Lung (tissue), 12 donors: Measurements from ENCODE around the gene NPM3. TPM values are rescaled to one million over a fixed set of nuclear protein-coding genes. Genes with fewer than 3 reads are reported as not detected.

Experiments
- ATAC-seq: fragments of 200-7000 bp; cut with Tn5 transposase; one replicate; pipeline ENCODE4 v1.9.1; 2020; ENCODE audit warnings: moderate number of reproducible peaks; ENCODE audit not compliant: insufficient read depth, low FRiP score
- DNase-seq, 3 donors: peaks; one replicate each; pipeline ENCODE4 v3.0.0-alpha.2; 2013 to 2017
- H3K27ac ChIP-seq, 2 donors: one replicate each; pipeline ENCODE4 v1.5.1; 2013; ENCODE audit warnings: mild to moderate bottlenecking in 2 of 2, moderate library complexity in 2 of 2, control low read depth in 1 of 2, inconsistent platforms in 1 of 2, low read depth in 1 of 2, low read length in 1 of 2
- H3K27me3 ChIP-seq, 3 donors: one replicate each; pipeline ENCODE4 v1.5.1; 2013; ENCODE audit warnings: low read length in 2 of 3; ENCODE audit not compliant: control insufficient read depth in 3 of 3, insufficient read depth in 3 of 3
- H3K36me3 ChIP-seq, 4 donors: one replicate each; pipeline ENCODE4 v1.5.1; 2013; ENCODE audit warnings: low read length in 4 of 4, mild to moderate bottlenecking in 1 of 4, moderate library complexity in 1 of 4; ENCODE audit not compliant: control insufficient read depth in 4 of 4, insufficient read depth in 4 of 4
- H3K4me1 ChIP-seq, 5 donors: one replicate each; pipeline ENCODE4 v1.5.1; 2013; ENCODE audit warnings: low read length in 5 of 5, mild to moderate bottlenecking in 2 of 5, moderate library complexity in 1 of 5; ENCODE audit not compliant: control insufficient read depth in 5 of 5, insufficient read depth in 5 of 5
- H3K4me3 ChIP-seq: one replicate; pipeline ENCODE4 v1.5.1; 2013; ENCODE audit warnings: mild to moderate bottlenecking, control low read depth, moderate library complexity
- H3K9ac ChIP-seq, 2 donors: one replicate each; pipeline ENCODE4 v1.5.1; 2013; ENCODE audit warnings: low read length in 2 of 2, control low read depth in 1 of 2; ENCODE audit not compliant: insufficient read depth in 1 of 2
- H3K9me3 ChIP-seq, 4 donors: one replicate each; pipeline ENCODE4 v1.5.1; 2013; ENCODE audit warnings: low read length in 3 of 4, mild to moderate bottlenecking in 1 of 4, moderate library complexity in 1 of 4; ENCODE audit not compliant: control insufficient read depth in 4 of 4, insufficient read depth in 3 of 4
- CTCF ChIP-seq: IDR thresholded peaks from 2 replicates; pipeline ENCODE4 v1.5.1; 2012; ENCODE audit warnings: mild to moderate bottlenecking; ENCODE audit errors: control extremely low read depth, extremely low read depth
- WGBS, 2 donors: extraction: QIAGEN DNeasy Blood & Tissue Kit; methylation state at CpG; one replicate each; pipeline ENCODE4 v1.1.7; 2013; 5-methylcytosine and 5-hydroxymethylcytosine counted together
- polyA plus RNA-seq, 2 donors: library from polyadenylated mRNA; stranded (reverse); fragments of 200-250 nt; gene quantifications; one replicate each; pipeline ENCODE4 v1.2.1, GENCODE V29; 2013
- total RNA-seq, 2 donors: library from RNA; depleted of rRNA in 1 of 2; stranded (reverse); fragments of >200 nt in 1 of 2; gene quantifications; one replicate each; pipeline ENCODE4 v1.2.1, GENCODE V29; 2014 to 2021
- donor health status: control.
- donor health status: control.
- donor health status: Bipolar disorder and iron deficiency.
- donor health status: healthy.
- donor health status: DM: yes; HTN: yes; CAD: no.

Gene NPM3
- total and polyA plus RNA-seq, 4 donors: 18.1 to 36.3 (median 24.2) TPM

GRCh38 chr10:101759309-101760247, 23.7 kb downstream of the NPM3 start:
- H3K4me3 ChIP-seq: no peak overlapping the region
- 71 to 75% methylated on average over 12 of the region's 12 CpGs for WGBS, 2 donors
- no peak for ATAC-seq
- no peaks in the 10 kb centered on the region for H3K9me3 ChIP-seq
- DNase-seq: no peak
- H3K27me3 ChIP-seq: peaks cover 0 to 5% (median 0%) of the 10 kb centered on the region in 3 donors
- no peak for TF ChIP-seq CTCF
- H3K27ac ChIP-seq: no peak overlapping the region
- H3K36me3 ChIP-seq: no peaks in the 10 kb centered on the region
- H3K4me1 ChIP-seq: no peaks in the 10 kb centered on the region
- no peak overlapping the region for H3K9ac ChIP-seq

- Histone ChIP-seq H3K4me3 (no peak overlapping the region), H3K4me1 (no peaks in the 10 kb centered on the region), H3K36me3 (no peaks in the 10 kb centered on the region), H3K9ac (no peak overlapping the region), H3K9me3 (no peaks in the 10 kb centered on the region), H3K27ac (no peak overlapping the region), H3K27me3 (peaks cover 0 to 5% (median 2%) of the 10 kb centered on the region in 3 donors)
- DNase-seq (no peak), ATAC-seq (no peak)
- TF ChIP-seq CTCF: no peak
- 68 to 71% methylated on average over 2 of the region's 2 CpGs for WGBS, 2 donors
Observed at GRCh38 chr10:101758858-101759257, 24.4 kb downstream of the NPM3 start.

- Histone ChIP-seq H3K4me1 (no peaks in the 10 kb centered on the region), H3K9me3 (no peaks in the 10 kb centered on the region), H3K36me3 (no peaks in the 10 kb centered on the region), H3K27me3 (peaks cover 0 to 2% (median 0%) of the 10 kb centered on the region in 3 donors), H3K27ac (no peak overlapping the region), H3K4me3 (no peak overlapping the region), H3K9ac (no peak overlapping the region)
- TF ChIP-seq CTCF: no peak
- no peak for ATAC-seq
- DNase-seq: no peak
- 75 to 84% methylated on average over 3 of the region's 3 CpGs for WGBS, 2 donors
Observed at GRCh38 chr10:101752241-101752640, 31.0 kb downstream of the NPM3 start.
